Stimulated activated CD8-positive, alpha-beta memory T cell treated with anti-CD3 and anti-CD28 coated beads, Interleukin-7, amount 100 ng/mL, for 1 hour (primary cell): ENCODE measurements around the gene FLAD1.
A peak's percentile ranks its signal among the peaks of the same experiment; 100 is the strongest.

ENCODE experiments used
- DNase-seq, 2 donors: peaks; one replicate each; pipeline ENCODE4 v3.0.0-alpha.2; 2020; ENCODE audit warnings: low read depth in 2 of 2

Gene FLAD1

GRCh38 chr1:154982897-154983648 is at the start of gene FLAD1:
Gene FLAD1, plus strand, starts transcription at chr1:154983344. Its CDS starts 351 bp downstream, at chr1:154983695.
- DNase-seq, result peak; percentile 88

- DNase-seq, result no peak
Measured at GRCh38 chr1:154934358-154934948, 48.7 kb upstream of the FLAD1 start.

- no peak for DNase-seq
Measured at GRCh38 chr1:154935749-154936554, 47.2 kb upstream of the FLAD1 start.

- DNase-seq, result peak; percentile 84 to 89
Measured at GRCh38 chr1:154936555-154937084, 46.5 kb upstream of the FLAD1 start, which contains the start of gene PMVK. Gene PMVK, minus strand, starts transcription at chr1:154936719. Its CDS starts 34 bp downstream, at chr1:154936685.

GRCh38 chr1:154937085-154937987 is 45.8 kb upstream of the FLAD1 start:
- peak; percentile 67 to 68 for DNase-seq

GRCh38 chr1:154937988-154938386 is 45.2 kb upstream of the FLAD1 start:
- no peak for DNase-seq

GRCh38 chr1:154938604-154939399 is 44.3 kb upstream of the FLAD1 start:
- no peak for DNase-seq

- no peak for DNase-seq
Measured at GRCh38 chr1:154940213-154940560, 43.0 kb upstream of the FLAD1 start.

- DNase-seq, result no peak
Measured at GRCh38 chr1:154940651-154941194, 42.4 kb upstream of the FLAD1 start.

GRCh38 chr1:154941333-154942013 is 41.7 kb upstream of the FLAD1 start:
- DNase-seq, result no peak

- DNase-seq, result no peak
Measured at GRCh38 chr1:154943649-154944400, 39.3 kb upstream of the FLAD1 start.

GRCh38 chr1:154944401-154945159 is 38.6 kb upstream of the FLAD1 start:
- DNase-seq, result no peak

GRCh38 chr1:154945160-154945961 is 37.8 kb upstream of the FLAD1 start:
- no peak for DNase-seq

GRCh38 chr1:154945962-154946850 is 36.9 kb upstream of the FLAD1 start:
- no peak for DNase-seq

GRCh38 chr1:154948079-154948478 is 35.1 kb upstream of the FLAD1 start:
- DNase-seq, result no peak
